HG02852 (cell line): ENCODE results near the gene RAB31.
"Not testable (repeated sequence)": the region's sequence is repeated elsewhere in the genome, so short reads cannot be mapped to it uniquely, and the experiment has no call there.

Experiments
- ATAC-seq: cut with Tn5 transposase; IDR thresholded peaks from one replicate; pipeline ENCODE4 v1.9.1; 2021; ENCODE audit warnings: mild to moderate bottlenecking, moderate library complexity; ENCODE audit not compliant: unreplicated experiment

RAB31 gene

GRCh38 chr18:9854801-9855676 lies 146.9 kb downstream of the RAB31 start:
- ATAC-seq = no peak

- no peak for ATAC-seq
These were observed 147.6 kb downstream of the RAB31 start for GRCh38 chr18:9855681-9856080.

DNA sequence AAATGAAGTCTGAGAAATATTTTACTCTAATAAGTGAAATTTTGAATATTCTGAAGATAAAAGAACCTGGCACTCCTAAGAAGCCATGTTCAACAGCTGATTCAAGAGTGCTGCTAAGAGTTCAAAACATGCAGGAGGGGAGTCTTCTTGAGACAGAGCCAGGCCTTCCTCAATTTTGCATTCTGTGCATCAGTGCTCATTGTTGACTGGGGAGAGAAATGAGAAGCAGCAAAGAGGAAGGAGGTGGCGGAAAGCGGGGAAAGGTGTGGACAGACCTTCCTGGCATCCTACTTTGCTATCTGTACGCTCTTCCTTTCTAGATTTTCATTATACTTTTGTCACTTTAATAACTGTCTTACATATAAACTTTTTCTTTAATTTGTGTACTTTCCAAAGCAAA lies 148.0 kb downstream of the RAB31 start:
- no peak for ATAC-seq

- not testable (repeated sequence) for ATAC-seq
These were observed 149.4 kb downstream of the RAB31 start for GRCh38 chr18:9857479-9857998.

- ATAC-seq = no peak
These were observed 150.5 kb downstream of the RAB31 start for GRCh38 chr18:9858642-9859041.

- no peak for ATAC-seq
These were observed 151.1 kb downstream of the RAB31 start for GRCh38 chr18:9859232-9859631.

DNA sequence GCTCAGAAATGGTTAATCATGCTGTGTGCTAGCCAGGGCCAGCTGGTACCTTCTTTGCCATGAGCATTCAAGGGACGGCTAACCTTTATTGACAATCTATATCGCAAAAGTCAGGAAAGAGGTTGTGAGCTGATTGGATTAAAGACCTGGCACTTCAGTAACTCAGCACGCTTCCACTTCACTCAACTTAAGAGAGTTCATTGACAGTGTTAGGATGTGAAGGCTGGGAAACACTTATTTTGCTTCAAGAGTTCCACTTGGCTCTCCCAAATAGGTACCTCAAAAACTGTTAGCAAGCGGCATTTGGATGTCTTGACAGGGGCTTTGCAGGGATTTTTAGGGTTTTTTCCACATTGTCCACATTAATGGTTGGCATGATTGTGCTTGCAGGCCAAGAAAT lies 152.6 kb downstream of the RAB31 start:
- no peak for ATAC-seq

DNA sequence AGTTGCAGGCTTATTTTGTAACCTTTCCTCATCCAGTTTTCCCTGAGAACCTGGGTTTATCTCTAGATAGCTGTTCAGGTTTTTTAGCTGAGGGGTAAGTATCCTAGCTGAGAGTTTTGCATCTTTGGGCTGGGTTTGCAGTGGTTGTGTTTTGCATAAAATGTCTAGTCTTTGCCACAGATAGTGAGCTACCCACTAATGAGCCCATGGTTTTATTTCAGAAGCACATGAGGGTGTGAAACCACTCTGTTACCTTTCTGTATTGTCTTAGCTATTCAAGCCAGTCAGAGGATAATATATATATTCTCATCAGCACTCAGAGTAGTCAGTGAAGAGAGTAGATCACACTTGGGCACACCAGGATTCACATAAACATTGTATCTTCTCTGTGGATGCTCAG lies 153.1 kb downstream of the RAB31 start:
- ATAC-seq = no peak

GRCh38 chr18:9861933-9862332 lies 153.8 kb downstream of the RAB31 start:
- ATAC-seq = no peak

DNA sequence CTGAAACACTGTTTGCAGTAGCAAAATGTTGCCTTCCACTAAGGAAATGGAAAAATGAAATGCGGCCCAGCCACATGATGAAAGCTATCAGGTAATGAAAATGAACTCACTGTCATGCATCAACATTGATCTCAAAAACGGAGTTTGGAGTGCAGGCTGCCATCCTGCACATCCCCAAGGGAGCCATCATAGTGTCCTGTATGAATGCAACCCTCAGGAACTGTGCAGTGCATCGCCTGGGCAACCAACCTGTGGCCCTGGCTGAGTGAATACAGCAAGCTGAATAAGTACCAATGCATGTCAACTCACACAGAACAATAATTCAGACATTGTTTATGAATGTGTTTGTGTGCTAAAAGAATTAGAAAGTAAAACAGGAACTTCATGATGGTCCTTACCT lies 154.6 kb downstream of the RAB31 start:
- ATAC-seq = no peak

DNA sequence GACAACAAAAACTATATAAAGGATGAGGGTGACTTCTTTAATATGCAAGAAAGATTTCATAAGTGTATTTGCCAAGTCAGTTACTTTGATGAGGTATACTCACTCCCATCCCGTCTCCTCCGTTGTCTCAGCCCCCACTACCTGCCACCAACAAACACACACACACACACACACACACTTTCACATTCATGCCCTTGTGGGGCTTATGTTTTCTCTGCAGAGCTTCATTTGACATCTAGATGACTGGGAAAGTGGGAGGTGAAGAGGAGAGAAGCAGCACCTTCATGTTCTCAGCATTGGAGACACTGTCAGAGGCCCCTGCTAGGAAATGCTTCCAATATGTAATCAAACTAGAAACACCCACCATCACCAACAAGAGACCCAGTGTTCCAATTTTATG lies 155.2 kb downstream of the RAB31 start:
- no peak for ATAC-seq

DNA sequence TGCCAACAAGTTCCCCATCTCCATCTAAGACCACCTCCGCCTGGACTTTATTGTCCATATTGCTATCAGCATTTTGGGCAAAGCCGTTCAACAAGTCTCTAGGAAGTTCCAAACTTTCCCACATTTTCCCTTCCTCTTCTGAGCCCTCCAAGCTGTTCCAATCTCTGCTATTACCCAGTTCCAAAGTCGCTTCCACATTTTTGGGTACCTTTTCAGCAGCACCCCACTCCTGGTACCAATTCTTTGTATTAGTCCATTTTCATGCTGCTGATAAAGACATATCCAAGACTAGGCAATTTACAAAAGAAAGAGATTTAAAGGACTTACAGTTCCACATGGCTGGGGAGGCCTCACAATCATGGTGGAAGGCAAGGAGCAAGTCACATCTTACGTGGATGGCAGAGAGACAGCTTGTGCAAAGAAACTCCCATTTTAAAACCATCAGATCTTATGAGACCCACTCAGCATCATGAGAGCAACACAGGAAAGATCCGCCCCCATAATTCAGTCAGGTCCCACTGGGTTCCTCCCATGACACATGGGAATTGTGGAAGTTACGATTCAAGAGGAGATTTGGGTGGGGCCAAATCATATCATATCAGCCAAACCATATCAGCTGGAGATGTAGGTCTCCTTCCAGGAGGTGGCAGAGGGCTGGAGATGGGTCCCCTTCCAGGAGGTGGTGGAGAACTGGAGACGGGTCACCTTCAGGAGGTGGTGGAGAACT lies 157.8 kb downstream of the RAB31 start:
- ATAC-seq = no peak

DNA sequence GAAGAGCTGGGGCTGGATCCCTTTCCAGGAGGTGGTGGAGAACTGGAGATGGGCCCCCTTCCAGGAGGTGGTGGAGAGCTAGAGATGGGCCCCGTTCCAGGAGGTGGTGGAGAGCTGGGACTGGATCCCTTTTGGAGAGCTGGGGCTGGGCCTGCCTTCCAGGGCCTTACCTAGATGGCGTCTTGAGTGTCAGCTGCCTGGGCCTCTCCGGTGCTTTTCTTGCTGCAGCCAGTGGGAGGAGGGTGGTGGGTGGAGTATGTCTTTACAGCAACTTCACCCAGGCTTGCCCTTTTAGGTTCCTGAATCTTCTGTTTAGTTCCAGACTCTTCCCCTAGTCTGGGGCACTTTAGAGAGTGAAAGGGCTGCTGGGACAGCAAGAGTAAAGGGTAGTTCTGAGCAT lies 158.5 kb downstream of the RAB31 start:
- ATAC-seq = no peak

DNA sequence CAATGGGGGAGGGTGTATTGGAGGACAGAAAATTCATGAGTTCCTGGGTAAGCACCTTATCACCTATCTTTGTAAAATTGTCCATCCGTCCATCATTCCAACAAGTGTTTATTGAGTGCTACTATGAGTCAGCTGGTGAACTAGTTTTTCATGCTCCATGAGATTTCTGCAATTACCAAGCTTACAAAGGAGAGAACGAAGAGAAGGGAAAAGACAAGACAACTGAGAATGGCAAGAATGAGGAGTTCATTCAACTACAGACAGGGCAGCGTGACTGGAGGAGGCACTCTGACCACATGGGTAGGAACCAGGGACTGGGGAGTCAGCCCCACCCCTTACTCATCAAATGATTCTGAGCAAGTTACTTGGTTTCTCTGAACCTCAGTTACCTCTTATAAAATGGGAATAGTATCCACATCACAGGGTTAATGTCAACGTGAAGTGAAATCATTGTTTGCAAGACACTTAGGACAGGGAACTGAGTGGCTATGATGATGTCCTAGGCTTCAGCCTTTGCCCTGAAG lies 159.0 kb downstream of the RAB31 start:
- ATAC-seq = no peak

DNA sequence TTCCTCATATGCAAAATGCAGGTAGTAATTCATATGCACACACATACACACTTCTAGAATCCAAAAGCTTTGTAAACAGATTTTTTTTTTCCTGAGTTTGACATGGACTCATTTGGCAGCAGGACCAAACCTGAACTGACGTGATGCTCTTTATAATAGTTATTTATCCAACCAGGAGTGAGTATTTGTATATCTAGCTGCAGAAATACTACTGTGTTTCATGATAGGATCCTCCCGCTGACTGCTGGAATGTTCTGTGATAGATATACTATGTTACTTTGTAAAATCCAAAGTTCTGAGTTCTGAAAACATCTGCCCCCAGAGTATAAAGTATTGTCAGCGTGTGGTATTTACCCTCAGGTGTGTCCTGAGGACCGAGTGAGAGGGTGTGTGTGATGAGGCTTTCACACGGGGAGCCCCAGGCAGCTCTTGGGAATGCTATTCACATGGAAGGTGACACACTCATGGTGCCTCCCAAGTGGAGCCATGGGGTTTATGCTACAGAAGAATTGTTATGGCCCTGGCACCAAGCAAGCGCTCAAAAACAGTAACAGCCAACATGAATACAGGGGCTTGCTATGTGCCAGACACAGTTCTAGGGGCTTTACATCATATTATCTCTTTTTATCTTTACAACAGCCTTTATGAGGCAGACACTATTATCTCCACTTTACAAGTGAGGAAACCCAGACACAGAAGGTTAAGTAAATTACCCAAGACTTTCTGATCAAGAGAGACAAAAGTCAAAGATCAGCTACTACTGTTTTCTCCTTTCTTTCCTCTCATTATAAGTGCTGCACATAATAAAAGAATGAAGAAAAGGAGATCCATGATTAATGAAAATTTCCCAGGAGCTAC lies 161.0 kb downstream of the RAB31 start:
- no peak for ATAC-seq

GRCh38 chr18:9869715-9870430 lies 161.8 kb downstream of the RAB31 start:
- ATAC-seq = peak; percentile 68

DNA sequence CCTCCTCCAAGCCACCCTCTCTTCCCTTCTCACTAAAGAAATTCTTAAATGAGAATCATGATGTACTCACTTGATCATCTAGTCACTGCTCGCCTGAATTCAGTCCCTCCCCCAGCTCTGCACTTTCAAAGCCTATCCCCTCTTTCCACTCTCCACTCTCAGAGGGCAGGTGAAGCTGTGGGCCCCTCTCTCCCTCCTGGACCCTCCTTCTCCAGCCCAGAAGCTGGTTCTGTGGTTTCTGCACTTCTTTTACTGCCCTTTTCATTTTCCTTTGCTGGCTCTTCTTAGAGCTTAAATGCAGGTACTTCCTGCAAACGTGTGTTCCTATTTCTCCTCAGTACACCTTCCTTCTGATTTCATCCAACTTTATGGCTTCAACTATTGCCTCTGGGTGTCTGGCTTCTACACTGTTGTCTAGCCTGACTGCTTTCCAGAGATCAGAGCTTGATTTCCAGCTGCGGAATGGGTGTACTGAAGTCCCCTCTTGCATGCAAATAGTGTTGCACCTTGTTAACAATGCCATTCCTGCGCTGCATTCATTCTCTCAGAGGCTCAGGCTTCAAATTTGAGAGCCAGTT lies 162.4 kb downstream of the RAB31 start:
- ATAC-seq = peak; percentile 12

- ATAC-seq = no peak
These were observed 163.2 kb downstream of the RAB31 start for GRCh38 chr18:9871244-9871746.

- no peak for ATAC-seq
These were observed 164.7 kb downstream of the RAB31 start for GRCh38 chr18:9872823-9873222.

- no peak for ATAC-seq
These were observed 166.6 kb downstream of the RAB31 start for GRCh38 chr18:9874728-9875127.
